H9 (cell line): ENCODE measurements around the gene TEX54. TPM values are rescaled to one million over a fixed set of nuclear protein-coding genes. Genes with fewer than 3 reads are reported as not detected.
"Not testable (repeated sequence)": the region's sequence is repeated elsewhere in the genome, so short reads cannot be mapped to it uniquely, and the experiment has no call there.

Experiments used
- DNase-seq: peaks from one replicate; pipeline ENCODE4 v3.0.0-alpha.2; 2017
- H2AFZ ChIP-seq: one replicate; pipeline ENCODE4 v1.6.1; 2013; ENCODE audit warnings: mild to moderate bottlenecking, low read length, control low read depth, moderate library complexity
- H2AK5ac ChIP-seq: 2 replicates; pipeline ENCODE4 v1.6.1; 2013; ENCODE audit warnings: low read length, control low read depth, mixed read lengths; ENCODE audit not compliant: insufficient read length
- H2BK120ac ChIP-seq: one replicate; pipeline ENCODE4 v1.6.1; 2013; ENCODE audit warnings: low read depth, mild to moderate bottlenecking, low read length, control low read depth, inconsistent platforms; ENCODE audit not compliant: poor library complexity, severe bottlenecking
- H2BK12ac ChIP-seq: 2 replicates; pipeline ENCODE4 v1.6.1; 2013; ENCODE audit warnings: low read length, control low read depth, mixed read lengths, low read depth; ENCODE audit not compliant: insufficient read length
- H2BK15ac ChIP-seq: 2 replicates; pipeline ENCODE4 v1.6.1; 2013; ENCODE audit warnings: low read depth, low read length, control low read depth
- H2BK20ac ChIP-seq: one replicate; pipeline ENCODE4 v1.6.1; 2013; ENCODE audit warnings: low read depth, mild to moderate bottlenecking, low read length, control low read depth, inconsistent platforms; ENCODE audit not compliant: poor library complexity, severe bottlenecking
- H2BK5ac ChIP-seq: 2 replicates; pipeline ENCODE4 v1.6.1; 2013; ENCODE audit warnings: low read length, control low read depth, mixed read lengths; ENCODE audit not compliant: insufficient read length
- H3K14ac ChIP-seq: 2 replicates; pipeline ENCODE4 v1.6.1; 2013; ENCODE audit warnings: low read length, control low read depth; ENCODE audit not compliant: insufficient read depth
- H3K18ac ChIP-seq: 2 replicates; pipeline ENCODE4 v1.6.1; 2013; ENCODE audit warnings: low read depth, mild to moderate bottlenecking, mixed read lengths, low read length, control low read depth; ENCODE audit not compliant: insufficient read length
- H3K23ac ChIP-seq: 2 replicates; pipeline ENCODE4 v1.6.1; 2013; ENCODE audit warnings: low read length, control low read depth, mixed read lengths, low read depth; ENCODE audit not compliant: insufficient read length
- H3K23me2 ChIP-seq: 2 replicates; pipeline ENCODE4 v1.6.1; 2013; ENCODE audit warnings: low read depth, mild to moderate bottlenecking, mixed read lengths, low read length, control low read depth; ENCODE audit not compliant: insufficient read length, poor library complexity, severe bottlenecking
- H3K27ac ChIP-seq: 2 replicates; pipeline ENCODE4 v1.5.1; 2013; ENCODE audit warnings: low read length, control low read depth, mixed read lengths, low read depth; ENCODE audit not compliant: insufficient read length
- H3K27me3 ChIP-seq: 2 replicates; pipeline ENCODE4 v1.6.1; 2013; ENCODE audit warnings: low read length, control low read depth, inconsistent platforms; ENCODE audit not compliant: insufficient read depth
- H3K4ac ChIP-seq: 2 replicates; pipeline ENCODE4 v1.6.1; 2013; ENCODE audit warnings: low read depth, mild to moderate bottlenecking, control low read depth, inconsistent platforms, low read length, moderate library complexity
- H3K4me1 ChIP-seq: 2 replicates; pipeline ENCODE4 v1.6.1; 2013; ENCODE audit warnings: low read length, control low read depth, inconsistent platforms; ENCODE audit not compliant: insufficient read depth
- H3K4me2 ChIP-seq: 2 replicates; pipeline ENCODE4 v1.6.1; 2013; ENCODE audit warnings: low read length, control low read depth, mixed read lengths; ENCODE audit not compliant: insufficient read length, insufficient read depth
- H3K56ac ChIP-seq: 2 replicates; pipeline ENCODE4 v1.6.1; 2013; ENCODE audit warnings: low read depth, mild to moderate bottlenecking, mixed read lengths, low read length, control low read depth; ENCODE audit not compliant: insufficient read length
- H3K79me1 ChIP-seq: 2 replicates; pipeline ENCODE4 v1.6.1; 2013; ENCODE audit warnings: low read depth, mild to moderate bottlenecking, moderate library complexity, low read length, control low read depth, inconsistent platforms; ENCODE audit not compliant: insufficient read depth, poor library complexity, severe bottlenecking
- H3K79me2 ChIP-seq: 2 replicates; pipeline ENCODE4 v1.6.1; 2013; ENCODE audit warnings: low read length, control low read depth, inconsistent platforms; ENCODE audit not compliant: insufficient read depth
- H3K9ac ChIP-seq: 2 replicates; pipeline ENCODE4 v1.6.1; 2013; ENCODE audit warnings: low read length, control low read depth, mixed read lengths; ENCODE audit not compliant: insufficient read length; ENCODE audit errors: extremely low read depth
- H3K9me3 ChIP-seq: one replicate; pipeline ENCODE4 v1.6.1; 2013; ENCODE audit warnings: low read depth, low read length, inconsistent platforms; ENCODE audit not compliant: control insufficient read depth
- H3T11ph ChIP-seq: one replicate; pipeline ENCODE4 v1.6.1; 2013; ENCODE audit warnings: mild to moderate bottlenecking, low read length, control low read depth, inconsistent platforms
- H4K20me1 ChIP-seq: one replicate; pipeline ENCODE4 v1.6.1; 2013; ENCODE audit not compliant: control insufficient read depth, insufficient read length, insufficient read depth
- H4K5ac ChIP-seq: 2 replicates; pipeline ENCODE4 v1.6.1; 2013; ENCODE audit warnings: low read depth, mild to moderate bottlenecking, mixed read lengths, low read length, control low read depth; ENCODE audit not compliant: insufficient read length
- H4K8ac ChIP-seq: replicated peaks from 2 replicates; pipeline ENCODE4 v1.6.1; 2013; ENCODE audit warnings: low read length, control low read depth, mixed read lengths, low read depth; ENCODE audit not compliant: insufficient read length
- H4K91ac ChIP-seq: 2 replicates; pipeline ENCODE4 v1.6.1; 2013; ENCODE audit warnings: low read depth, mild to moderate bottlenecking, moderate library complexity, mixed read lengths, low read length, control low read depth; ENCODE audit not compliant: insufficient read length
- H3K27ac Mint-ChIP-seq, 3 experiments: 2 replicates in 2 of 3; 3 replicates in 1 of 3; pipeline ENCODE4 v1.8.0; 2020 to 2021; ENCODE audit warnings: mixed read lengths in 3 of 3, mild to moderate bottlenecking in 1 of 3, moderate library complexity in 1 of 3
- H3K27me3 Mint-ChIP-seq: 2 replicates; pipeline ENCODE4 v1.8.0; 2021; ENCODE audit warnings: low read depth, mild to moderate bottlenecking, moderate library complexity, mixed read lengths
- H3K36me3 Mint-ChIP-seq, 3 experiments: 2 replicates in 2 of 3; 3 replicates in 1 of 3; pipeline ENCODE4 v1.8.0; 2020 to 2021; ENCODE audit warnings: low read depth in 3 of 3, mixed read lengths in 3 of 3; ENCODE audit not compliant: insufficient read depth in 1 of 3
- H3K4me1 Mint-ChIP-seq, 2 experiments: 2 replicates each; pipeline ENCODE4 v1.8.0; 2020; ENCODE audit warnings: mixed read lengths in 2 of 2
- H3K4me3 Mint-ChIP-seq, 2 experiments: 2 replicates in 1 of 2; 3 replicates in 1 of 2; pipeline ENCODE4 v1.8.0; 2020 to 2021; ENCODE audit warnings: mild to moderate bottlenecking in 2 of 2, mixed read lengths in 2 of 2, moderate library complexity in 1 of 2
- H3K9me3 Mint-ChIP-seq, 2 experiments: 2 replicates in 1 of 2; 3 replicates in 1 of 2; pipeline ENCODE4 v1.8.0; 2020; ENCODE audit warnings: mild to moderate bottlenecking in 2 of 2, mixed read lengths in 2 of 2, moderate library complexity in 1 of 2
- CTCF ChIP-seq: fragments of 200-600 bp; sonication (generic); conservative IDR thresholded peaks from 3 replicates; pipeline ENCODE4 v1.8.0; 2021; ENCODE audit warnings: antibody characterized with exemption, mild to moderate bottlenecking
- WGBS: extraction: QIAGEN DNeasy Blood & Tissue Kit; methylation state at CpG from one replicate; pipeline ENCODE4 v1.1.7; 2013; ENCODE audit warnings: missing lambda C conversion rate, low lambda C conversion rate, mixed read lengths; ENCODE audit not compliant: insufficient read length; ENCODE audit errors: extremely low coverage; 5-methylcytosine and 5-hydroxymethylcytosine counted together
- total RNA-seq: library from RNA; stranded (reverse); gene quantifications from 2 replicates; pipeline ENCODE4 v1.2.1, GENCODE V29; 2021

The TEX54 gene
- total RNA-seq, 1 experiment from 2014 or later, result 1.2 TPM

- Histone ChIP-seq H4K91ac (no peak overlapping the region), H3K18ac (peak overlapping the region; percentile 91), H2BK12ac (no peak overlapping the region), H3K14ac (peak overlapping the region; percentile 92; the same call in 1 of the 2 replicates), H3K79me2 (peaks cover 9% of the 10 kb centered on the region; the same call in 1 of the 2 replicates), H2BK5ac (no peak overlapping the region), H2AFZ (no peak overlapping the region), H2BK20ac (no peak overlapping the region), H3K4ac (no peak overlapping the region; the same call in 1 of the 2 replicates), H3K79me1 (peaks cover 3% of the 10 kb centered on the region), H4K5ac (no peak overlapping the region), H3T11ph (no peak overlapping the region), H3K27ac (peak overlapping the region; percentile 80), H4K8ac (no peak overlapping the region), H2BK15ac (no peak overlapping the region), H2AK5ac (no peak overlapping the region), H3K27me3 (no peaks in the 10 kb centered on the region), H3K9ac (peak overlapping the region; percentile 50), H3K23me2 (peaks cover 18% of the 10 kb centered on the region), H3K4me2 (peak overlapping the region; percentile 63), H3K9me3 (no peaks in the 10 kb centered on the region), H3K4me1 (no peaks in the 10 kb centered on the region), H3K23ac (no peak overlapping the region), H3K56ac (no peak overlapping the region), H2BK120ac (peak overlapping the region; percentile 74), H4K20me1 (no peaks in the 10 kb centered on the region)
- Mint-ChIP-seq H3K4me1 (peaks cover 11 to 19% of the 10 kb centered on the region in 2 experiments), H3K9me3 (peaks cover 0 to 9% of the 10 kb centered on the region in 2 experiments; a peak in 3 of 5 replicates), H3K27me3 (no peaks in the 10 kb centered on the region; the same call in 1 of the 2 replicates), H3K27ac (no peak overlapping the region), H3K36me3 (peaks cover 12 to 20% (median 17%) of the 10 kb centered on the region in 3 experiments; a peak in 6 of 7 replicates), H3K4me3 (no peak overlapping the region)
- TF ChIP-seq CTCF, result no peak
- DNase-seq, result peak; percentile 93
- WGBS, result no CpG with 5 or more reads among the region's 33 CpGs
These were observed 8.9 kb upstream of the TEX54 start for GRCh38 chr11:62841361-62842170.

- H4K8ac ChIP-seq, H3K9me3 Mint-ChIP-seq: not testable (repeated sequence)
- peak overlapping the region; percentile 57 for H3K4me2 ChIP-seq
These were observed 8.2 kb upstream of the TEX54 start for GRCh38 chr11:62840721-62841360.

More at GRCh38 chr11:62840721-62841360, 8.2 kb upstream of the TEX54 start:
- H3K79me1 ChIP-seq, H3K27ac Mint-ChIP-seq, H3K4me1 ChIP-seq, H3K79me2 ChIP-seq, H4K5ac ChIP-seq, H2BK120ac ChIP-seq, H3K9me3 ChIP-seq, H3T11ph ChIP-seq, H2BK20ac ChIP-seq, H2BK5ac ChIP-seq, H4K91ac ChIP-seq, H2AK5ac ChIP-seq, H2BK12ac ChIP-seq, H3K27me3 Mint-ChIP-seq, H3K27me3 ChIP-seq, H3K4ac ChIP-seq, H2BK15ac ChIP-seq, H2AFZ ChIP-seq, H3K23ac ChIP-seq, H3K56ac ChIP-seq, H3K4me3 Mint-ChIP-seq, H4K20me1 ChIP-seq: not testable (repeated sequence)
- H3K9ac ChIP-seq, result peak overlapping the region; percentile 92
- peaks cover 16 to 27% (median 25%) of the 10 kb centered on the region in 3 experiments; a peak in 6 of 7 replicates for H3K36me3 Mint-ChIP-seq
- peak; percentile 75 for DNase-seq
- H3K23me2 ChIP-seq, result peaks cover 18% of the 10 kb centered on the region
- peak overlapping the region; percentile 41; the same call in 1 of the 2 replicates for H3K14ac ChIP-seq
- peak overlapping the region; percentile 77 for H3K18ac ChIP-seq
- no CpG with 5 or more reads among the region's 41 CpGs for WGBS
- peak overlapping the region; percentile 97 for H3K27ac ChIP-seq
- H3K4me1 Mint-ChIP-seq, result peaks cover 11 to 19% of the 10 kb centered on the region in 2 experiments
